DND-41 (cell line): ENCODE data around the gene FBXL22.

ENCODE experiments used
- ATAC-seq: fragments of 200-7000 bp; cut with Tn5 transposase; 3 replicates; pipeline ENCODE4 v1.9.1; 2021; ENCODE audit warnings: low read depth; ENCODE audit not compliant: insufficient read depth
- DNase-seq: peaks from one replicate; pipeline ENCODE4 v3.0.0-alpha.2; 2020
- H2AFZ ChIP-seq: 2 replicates; pipeline ENCODE4 v1.6.0; 2012; ENCODE audit warnings: low read depth, low read length
- H3K27ac ChIP-seq: 2 replicates; pipeline ENCODE4 v1.5.1; 2012; ENCODE audit warnings: low read length, inconsistent platforms
- H3K27me3 ChIP-seq: fragments of 200-600 bp; sonication (generic); 2 replicates; pipeline ENCODE4 v1.6.0; 2012; ENCODE audit warnings: low read length, mild to moderate bottlenecking, inconsistent platforms; ENCODE audit not compliant: insufficient read depth, poor library complexity
- H3K36me3 ChIP-seq: 2 replicates; pipeline ENCODE4 v1.5.1; 2012; ENCODE audit warnings: low read length, inconsistent platforms; ENCODE audit not compliant: insufficient read depth
- H3K4me1 ChIP-seq: 2 replicates; pipeline ENCODE4 v1.5.1; 2012; ENCODE audit warnings: mild to moderate bottlenecking, low read length; ENCODE audit not compliant: insufficient read depth
- H3K4me2 ChIP-seq: 2 replicates; pipeline ENCODE4 v1.6.0; 2012; ENCODE audit warnings: mild to moderate bottlenecking, moderate library complexity, low read length, inconsistent platforms; ENCODE audit not compliant: insufficient read depth
- H3K4me3 ChIP-seq, 2 experiments: fragments of 200-600 bp in 1 of 2; shearing (Covaris generic) in 1 of 2; 2 replicates each; pipeline ENCODE4 v1.5.1; 2012 to 2016; ENCODE audit warnings: inconsistent platforms in 2 of 2, low read length in 2 of 2, mild to moderate bottlenecking in 2 of 2, low read depth in 1 of 2, moderate library complexity in 1 of 2
- H3K79me2 ChIP-seq: 2 replicates; pipeline ENCODE4 v1.6.0; 2012; ENCODE audit warnings: low read length, inconsistent platforms; ENCODE audit not compliant: insufficient read depth
- H3K9ac ChIP-seq: 2 replicates; pipeline ENCODE4 v1.6.0; 2012; ENCODE audit warnings: low read depth, mild to moderate bottlenecking, inconsistent platforms, low read length, moderate library complexity
- H3K9me3 ChIP-seq: 2 replicates; pipeline ENCODE4 v1.5.1; 2012; ENCODE audit warnings: low read length, moderate library complexity, mild to moderate bottlenecking, inconsistent platforms; ENCODE audit not compliant: insufficient read depth, severe bottlenecking
- H4K20me1 ChIP-seq: 2 replicates; pipeline ENCODE4 v1.6.0; 2012; ENCODE audit warnings: low read length; ENCODE audit not compliant: insufficient read depth
- EZH2 ChIP-seq: IDR thresholded peaks from 3 replicates; pipeline ENCODE4 v1.6.1; 2012; ENCODE audit warnings: borderline replicate concordance, low read depth, mild to moderate bottlenecking, moderate library complexity, low read length, inconsistent platforms; ENCODE audit not compliant: severe bottlenecking
- TF ChIP-seq, protein P1 (sequence below): IDR thresholded peaks from 2 replicates; pipeline ENCODE4 v1.5.1; 2012; ENCODE audit warnings: borderline replicate concordance, low read length, moderate library complexity, mild to moderate bottlenecking; ENCODE audit not compliant: poor library complexity, severe bottlenecking; ENCODE audit errors: extremely low read depth

Gene FBXL22

DNA sequence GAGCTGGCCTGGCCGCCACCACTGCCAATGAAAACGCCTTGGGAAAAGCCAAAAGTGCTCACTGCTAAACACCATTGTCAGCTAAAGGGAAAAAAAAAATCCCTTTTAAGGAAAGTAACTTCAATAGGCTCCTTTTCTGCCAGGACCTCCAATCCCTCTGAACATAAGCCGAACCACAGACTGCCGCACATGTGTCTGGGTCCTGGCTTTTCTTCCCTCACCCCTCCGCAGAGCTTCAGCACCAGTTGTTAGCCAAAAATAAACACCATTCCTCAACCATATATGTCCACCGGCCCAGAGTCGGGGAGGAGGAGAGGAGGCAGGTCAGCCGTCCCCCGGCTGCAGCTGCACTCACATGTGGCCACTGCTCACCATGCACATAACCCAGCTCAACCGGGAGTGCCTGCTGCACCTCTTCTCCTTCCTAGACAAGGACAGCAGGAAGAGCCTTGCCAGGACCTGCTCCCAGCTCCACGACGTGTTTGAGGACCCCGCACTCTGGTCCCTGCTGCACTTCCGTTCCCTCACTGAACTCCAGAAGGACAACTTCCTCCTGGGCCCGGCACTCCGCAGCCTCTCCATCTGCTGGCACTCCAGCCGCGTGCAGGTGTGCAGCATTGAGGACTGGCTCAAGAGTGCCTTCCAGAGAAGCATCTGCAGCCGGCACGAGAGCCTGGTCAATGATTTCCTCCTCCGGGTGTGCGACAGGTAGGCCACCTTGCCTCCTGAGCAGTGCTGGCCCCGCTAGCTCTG is at the start of gene FBXL22:
Gene FBXL22 (plus strand): TSS at position 350 of the 753 bp plus-strand sequence. CDS start 6 bp downstream, at position 356.
- peaks cover 10% of the 10 kb centered on the region for H3K36me3 ChIP-seq
- peaks cover 20% of the 10 kb centered on the region for H3K4me1 ChIP-seq
- TF ChIP-seq, protein P1, sequence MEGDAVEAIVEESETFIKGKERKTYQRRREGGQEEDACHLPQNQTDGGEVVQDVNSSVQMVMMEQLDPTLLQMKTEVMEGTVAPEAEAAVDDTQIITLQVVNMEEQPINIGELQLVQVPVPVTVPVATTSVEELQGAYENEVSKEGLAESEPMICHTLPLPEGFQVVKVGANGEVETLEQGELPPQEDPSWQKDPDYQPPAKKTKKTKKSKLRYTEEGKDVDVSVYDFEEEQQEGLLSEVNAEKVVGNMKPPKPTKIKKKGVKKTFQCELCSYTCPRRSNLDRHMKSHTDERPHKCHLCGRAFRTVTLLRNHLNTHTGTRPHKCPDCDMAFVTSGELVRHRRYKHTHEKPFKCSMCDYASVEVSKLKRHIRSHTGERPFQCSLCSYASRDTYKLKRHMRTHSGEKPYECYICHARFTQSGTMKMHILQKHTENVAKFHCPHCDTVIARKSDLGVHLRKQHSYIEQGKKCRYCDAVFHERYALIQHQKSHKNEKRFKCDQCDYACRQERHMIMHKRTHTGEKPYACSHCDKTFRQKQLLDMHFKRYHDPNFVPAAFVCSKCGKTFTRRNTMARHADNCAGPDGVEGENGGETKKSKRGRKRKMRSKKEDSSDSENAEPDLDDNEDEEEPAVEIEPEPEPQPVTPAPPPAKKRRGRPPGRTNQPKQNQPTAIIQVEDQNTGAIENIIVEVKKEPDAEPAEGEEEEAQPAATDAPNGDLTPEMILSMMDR = no peak
- TF ChIP-seq EZH2 = no peak
- H3K9ac ChIP-seq = no peak within 1 kb of the TSS
- DNase-seq = no peak
- no peak within 1 kb of the TSS for H3K4me3 ChIP-seq
- H3K27me3 ChIP-seq = no peaks in the 10 kb centered on the region
- H4K20me1 ChIP-seq = no peaks in the 10 kb centered on the region
- no peaks in the 10 kb centered on the region for H3K79me2 ChIP-seq
- H3K9me3 ChIP-seq = no peaks in the 10 kb centered on the region
- ATAC-seq = no peak
- no peak within 1 kb of the TSS for H3K4me2 ChIP-seq
- no peak within 1 kb of the TSS for H3K27ac ChIP-seq
- H2AFZ ChIP-seq = no peak within 1 kb of the TSS

DNA sequence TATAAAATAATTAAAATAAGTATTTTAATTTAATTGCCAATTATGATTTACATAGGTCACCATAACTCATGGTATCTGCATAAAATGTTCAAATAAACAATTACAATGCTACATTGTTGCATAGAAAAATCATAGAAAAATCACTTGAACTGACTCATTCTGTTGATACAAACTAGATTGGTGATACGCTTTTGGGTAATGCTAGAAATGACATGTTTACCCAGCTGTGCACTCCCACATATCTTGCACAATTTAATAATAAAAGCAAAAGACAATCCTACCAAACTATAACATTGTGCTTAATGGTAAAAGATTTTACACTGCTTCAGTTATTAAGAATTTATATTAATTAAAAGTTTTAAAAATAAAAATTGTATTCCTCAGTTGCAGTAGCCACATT is 45.8 kb upstream of the FBXL22 start:
- H3K79me2 ChIP-seq = 0 out of 2 replicates have a peak, but pooled peaks cover 1% of the 10 kb centered on the region
- no peak overlapping the region for H3K9ac ChIP-seq
- H3K27ac ChIP-seq = no peak overlapping the region
- no peak overlapping the region for H3K4me2 ChIP-seq
- no peak for TF ChIP-seq EZH2
- TF ChIP-seq, protein P1 = no peak
- DNase-seq (no peak), ATAC-seq (no peak)
- H3K36me3 ChIP-seq = peaks cover 5% of the 10 kb centered on the region
- H3K27me3 ChIP-seq = no peaks in the 10 kb centered on the region
- no peaks in the 10 kb centered on the region for H3K9me3 ChIP-seq
- H3K4me3 ChIP-seq = no peak overlapping the region
- H3K4me1 ChIP-seq = no peaks in the 10 kb centered on the region
- no peaks in the 10 kb centered on the region for H4K20me1 ChIP-seq
- no peak overlapping the region for H2AFZ ChIP-seq

DNA sequence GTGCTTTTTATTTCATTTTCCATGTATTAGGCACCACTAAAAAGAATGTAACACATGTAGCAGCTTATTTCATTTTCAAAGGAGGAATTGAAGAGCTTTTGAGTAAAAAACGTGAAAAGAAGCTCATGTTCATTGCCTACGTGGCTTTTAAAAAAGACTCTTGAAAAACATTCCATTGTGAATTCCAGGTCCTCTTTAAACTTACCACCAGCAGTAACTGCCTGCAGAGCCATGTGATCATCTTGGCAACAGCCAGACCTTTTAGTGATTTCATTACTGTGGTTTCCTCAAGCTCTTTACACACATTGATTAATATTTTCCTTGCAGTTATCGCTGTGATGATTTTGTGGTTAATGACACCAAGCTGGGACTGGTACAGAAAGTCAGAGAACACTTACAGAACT is 43.8 kb upstream of the FBXL22 start:
- Histone ChIP-seq H3K79me2 (0 out of 2 replicates have a peak, but pooled peaks cover 1% of the 10 kb centered on the region), H3K36me3 (peaks cover 17% of the 10 kb centered on the region), H4K20me1 (no peaks in the 10 kb centered on the region), H3K4me2 (no peak overlapping the region), H3K27ac (no peak overlapping the region), H3K9me3 (no peaks in the 10 kb centered on the region), H3K4me3 (no peak overlapping the region), H2AFZ (no peak overlapping the region), H3K9ac (no peak overlapping the region), H3K4me1 (no peaks in the 10 kb centered on the region), H3K27me3 (no peaks in the 10 kb centered on the region)
- ATAC-seq (no peak), DNase-seq (no peak)
- TF ChIP-seq EZH2 = no peak
- TF ChIP-seq, protein P1 = no peak
